HG02970 (cell line): ENCODE measurements around the gene MINDY1.

ENCODE experiments used
- ATAC-seq: cut with Tn5 transposase; IDR thresholded peaks from one replicate; pipeline ENCODE4 v1.9.1; 2021; ENCODE audit warnings: mild to moderate bottlenecking, moderate library complexity, moderate number of reproducible peaks; ENCODE audit not compliant: unreplicated experiment, low FRiP score

MINDY1 gene

GRCh38 chr1:151006327-151007052, at the start of gene MINDY1:
MINDY1 (minus strand) TSS chr1:151006902; CDS start chr1:151002617, 4,285 bp downstream.
- ATAC-seq: no peak

- no peak for ATAC-seq
These were observed 49.4 kb upstream of the MINDY1 start for GRCh38 chr1:151056149-151056548.

- no peak for ATAC-seq
These were observed 48.9 kb upstream of the MINDY1 start for GRCh38 chr1:151055581-151055980.

GRCh38 chr1:151054971-151055547, 48.4 kb upstream of the MINDY1 start:
- ATAC-seq: no peak

GRCh38 chr1:151051356-151052009, 44.8 kb upstream of the MINDY1 start:
- ATAC-seq: no peak

GRCh38 chr1:151050051-151050688, 43.5 kb upstream of the MINDY1 start:
- ATAC-seq: no peak

- ATAC-seq: no peak
These were observed 42.8 kb upstream of the MINDY1 start for GRCh38 chr1:151049458-151049857.

- no peak for ATAC-seq
These were observed 41.9 kb upstream of the MINDY1 start for GRCh38 chr1:151048645-151049032.

- ATAC-seq: no peak
These were observed 41.4 kb upstream of the MINDY1 start for GRCh38 chr1:151047925-151048644.

GRCh38 chr1:151047591-151047924, 40.9 kb upstream of the MINDY1 start, which contains the start of gene C1orf56:
C1orf56 (plus strand) TSS chr1:151047751; CDS start chr1:151047848, 97 bp downstream.
- no peak for ATAC-seq

GRCh38 chr1:151043163-151043562, 36.5 kb upstream of the MINDY1 start:
- ATAC-seq: no peak

- no peak for ATAC-seq
These were observed 32.8 kb upstream of the MINDY1 start for GRCh38 chr1:151039521-151039920.

GRCh38 chr1:151037032-151037431, 30.3 kb upstream of the MINDY1 start:
- ATAC-seq: no peak

- ATAC-seq: no peak
These were observed 29.7 kb upstream of the MINDY1 start, which contains the start of gene BNIPL for GRCh38 chr1:151036356-151036755. BNIPL (plus strand) TSS chr1:151036586; CDS start chr1:151036726, 140 bp downstream.

- no peak for ATAC-seq
These were observed 28.5 kb upstream of the MINDY1 start for GRCh38 chr1:151035167-151035566.

- no peak for ATAC-seq
These were observed 25.5 kb upstream of the MINDY1 start for GRCh38 chr1:151032164-151032563.

GRCh38 chr1:151026460-151026859, 19.8 kb upstream of the MINDY1 start:
- no peak for ATAC-seq

- ATAC-seq: no peak
These were observed 17.9 kb upstream of the MINDY1 start for GRCh38 chr1:151024540-151025146.

- no peak for ATAC-seq
These were observed 6.8 kb upstream of the MINDY1 start for GRCh38 chr1:151013518-151013917.
